Aorta (tissue), 5 donors: Measurements from ENCODE around the gene MYLK. TPM values are rescaled to one million over a fixed set of nuclear protein-coding genes. Genes with fewer than 3 reads are reported as not detected.
A peak's percentile ranks its signal among the peaks of the same experiment; 100 is the strongest.

Experiments used
- ATAC-seq: fragments of 200-7000 bp; cut with Tn5 transposase; one replicate; pipeline ENCODE4 v1.9.1; 2022; ENCODE audit warnings: moderate library complexity; ENCODE audit not compliant: low FRiP score
- DNase-seq, 2 donors: peaks; one replicate each; pipeline ENCODE4 v3.0.0-alpha.2; 2020
- H3K27ac ChIP-seq, 2 donors: one replicate each; pipeline ENCODE4 v1.5.1; 2013; ENCODE audit warnings: low read length in 2 of 2, mild to moderate bottlenecking in 2 of 2, moderate library complexity in 2 of 2, control low read depth in 1 of 2, inconsistent platforms in 1 of 2, low read depth in 1 of 2
- H3K27me3 ChIP-seq, 2 donors: one replicate each; pipeline ENCODE4 v1.6.1; 2013; ENCODE audit warnings: control low read depth in 1 of 2, low read length in 1 of 2, mild to moderate bottlenecking in 1 of 2, moderate library complexity in 1 of 2; ENCODE audit not compliant: insufficient read depth in 2 of 2, control insufficient read depth in 1 of 2
- H3K36me3 ChIP-seq, 2 donors: one replicate each; pipeline ENCODE4 v1.6.1; 2013; ENCODE audit warnings: control low read depth in 1 of 2, low read length in 1 of 2, mild to moderate bottlenecking in 1 of 2; ENCODE audit not compliant: insufficient read depth in 2 of 2, control insufficient read depth in 1 of 2
- H3K4me1 ChIP-seq, 2 donors: one replicate each; pipeline ENCODE4 v1.6.1; 2013; ENCODE audit warnings: low read length in 2 of 2, control low read depth in 1 of 2, mild to moderate bottlenecking in 1 of 2, moderate library complexity in 1 of 2; ENCODE audit not compliant: insufficient read depth in 2 of 2, control insufficient read depth in 1 of 2
- H3K4me3 ChIP-seq, 2 donors: one replicate each; pipeline ENCODE4 v1.5.1; 2013; ENCODE audit warnings: low read length in 2 of 2, control low read depth in 1 of 2, mild to moderate bottlenecking in 1 of 2
- H3K9me3 ChIP-seq: one replicate; pipeline ENCODE4 v1.6.1; 2013; ENCODE audit warnings: mild to moderate bottlenecking, low read length; ENCODE audit not compliant: control insufficient read depth
- WGBS, 2 donors: extraction: QIAGEN DNeasy Blood & Tissue Kit; methylation state at CpG; one replicate each; pipeline ENCODE4 v1.1.7; 2013; 5-methylcytosine and 5-hydroxymethylcytosine counted together
- intact Hi-C, 2 donors: fragments of 100-400 bp; cut with DNase I; formaldehyde crosslinking; loops; one replicate each; pipeline versions ENCODE4 v1.14.2 to v1.15.0; 2022
- polyA plus RNA-seq, 2 donors: library from polyadenylated mRNA; stranded (reverse); fragments of 200-250 nt; gene quantifications; one replicate each; pipeline ENCODE4 v1.2.3, GENCODE V29; 2013
- total RNA-seq, 2 donors: library from RNA; stranded (reverse); fragmentation: NEBNext Ultra II Directional; extraction: Animal tissue kit (Norgen Biotek cat#: 25700); gene quantifications; one replicate each; pipeline ENCODE4 v1.2.1, GENCODE V29; 2021
- donor health status: healthy with polysubstance abuse.
- donor health status: Bipolar disorder and iron deficiency.
- donor health status: DM: no; HTN: no; CAD: no.
- donor health status: DM: no; HTN: no; CAD: no.
- donor health status: DM: yes; HTN: yes; CAD: no.

The MYLK gene
- total and polyA plus RNA-seq, 4 donors = 134 to 786 (median 314) TPM

DNA sequence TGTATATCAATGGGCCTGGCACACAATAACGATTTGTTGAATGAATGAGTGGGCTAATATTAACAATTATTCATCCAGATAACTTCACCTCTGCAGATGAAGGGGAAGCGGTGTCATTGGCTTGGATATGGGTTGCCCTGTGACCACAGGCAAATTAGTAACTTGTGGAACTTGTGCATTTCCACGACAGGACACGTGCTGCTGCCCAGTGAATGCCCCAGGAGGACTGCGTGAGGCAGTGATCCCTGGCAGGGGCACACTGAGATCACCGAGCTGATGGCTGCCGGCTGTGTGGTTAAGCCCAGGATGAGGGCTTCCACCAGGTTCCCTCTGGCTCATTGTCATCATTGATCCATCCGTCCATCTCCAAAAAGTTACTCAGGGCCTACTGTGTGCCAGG lies 215.2 kb downstream of the MYLK start:
- Histone ChIP-seq H3K9me3 (no peaks in the 10 kb centered on the region), H3K36me3 (peaks cover 11 to 17% of the 10 kb centered on the region in 2 donors), H3K4me3 (no peak overlapping the region), H3K4me1 (peaks cover 4 to 7% of the 10 kb centered on the region in 2 donors), H3K27me3 (no peaks in the 10 kb centered on the region), H3K27ac (peak overlapping the region in 1 of 2 donors; percentile 88)
- ATAC-seq = no peak
- WGBS, 2 donors = 23 to 32% methylated on average over 8 of the region's 8 CpGs
- intact Hi-C loops = no loop called here
- DNase-seq = no peak

DNA sequence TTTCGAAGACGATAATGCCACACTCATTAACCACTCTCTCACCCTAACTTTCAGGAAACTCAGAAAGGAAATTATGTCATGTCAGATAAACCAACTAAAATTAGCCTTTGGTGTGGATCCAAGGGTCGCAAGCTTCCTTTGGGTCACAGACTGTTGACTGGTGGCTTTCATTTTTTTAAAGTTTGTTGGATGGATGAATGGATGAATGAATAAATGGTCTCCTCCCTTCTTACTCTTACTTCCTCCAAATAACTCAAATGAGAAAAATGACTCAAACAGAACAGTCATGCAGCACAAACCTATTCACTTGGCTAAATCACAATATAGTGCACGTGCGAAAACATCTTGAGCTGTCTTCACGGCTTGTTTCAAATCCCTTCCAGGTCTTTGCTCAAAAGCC lies 216.3 kb downstream of the MYLK start:
- ATAC-seq = peak; percentile 34
- H3K4me3 ChIP-seq = no peak overlapping the region
- DNase-seq = no peak
- no peaks in the 10 kb centered on the region for H3K27me3 ChIP-seq
- H3K4me1 ChIP-seq = peaks cover 0 to 4% of the 10 kb centered on the region in 2 donors
- WGBS, 2 donors = 5% methylated on average over 6 of the region's 6 CpGs
- intact Hi-C loops = no loop called here
- H3K9me3 ChIP-seq = no peaks in the 10 kb centered on the region
- H3K36me3 ChIP-seq = peaks cover 13 to 21% of the 10 kb centered on the region in 2 donors
- no peak overlapping the region for H3K27ac ChIP-seq

DNA sequence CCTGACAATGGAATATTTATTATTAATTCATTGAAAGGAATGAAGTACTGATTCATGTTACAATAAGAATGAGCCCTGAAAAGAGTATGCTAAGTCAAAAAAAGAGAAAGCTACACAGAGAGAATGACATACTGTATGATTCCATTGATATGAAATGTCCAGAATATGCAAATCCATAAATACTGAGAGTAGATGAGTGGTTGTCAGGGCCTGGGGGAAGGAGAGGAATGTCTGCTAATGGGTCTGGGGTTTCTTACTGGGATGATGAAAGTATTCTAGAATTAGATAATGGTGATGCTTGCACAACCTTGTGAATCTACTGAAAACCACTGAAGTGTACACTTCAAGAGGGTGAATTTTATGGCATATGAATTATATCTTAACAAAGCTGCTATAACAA lies 219.4 kb downstream of the MYLK start:
- peaks cover 6% of the 10 kb centered on the region in 2 donors for H3K4me1 ChIP-seq
- no peak overlapping the region for H3K4me3 ChIP-seq
- no peaks in the 10 kb centered on the region for H3K9me3 ChIP-seq
- intact Hi-C loops = no loop called here
- no peaks in the 10 kb centered on the region for H3K27me3 ChIP-seq
- no peak for ATAC-seq
- no peak overlapping the region for H3K27ac ChIP-seq
- H3K36me3 ChIP-seq = peaks cover 11 to 18% of the 10 kb centered on the region in 2 donors
- no peak for DNase-seq

DNA sequence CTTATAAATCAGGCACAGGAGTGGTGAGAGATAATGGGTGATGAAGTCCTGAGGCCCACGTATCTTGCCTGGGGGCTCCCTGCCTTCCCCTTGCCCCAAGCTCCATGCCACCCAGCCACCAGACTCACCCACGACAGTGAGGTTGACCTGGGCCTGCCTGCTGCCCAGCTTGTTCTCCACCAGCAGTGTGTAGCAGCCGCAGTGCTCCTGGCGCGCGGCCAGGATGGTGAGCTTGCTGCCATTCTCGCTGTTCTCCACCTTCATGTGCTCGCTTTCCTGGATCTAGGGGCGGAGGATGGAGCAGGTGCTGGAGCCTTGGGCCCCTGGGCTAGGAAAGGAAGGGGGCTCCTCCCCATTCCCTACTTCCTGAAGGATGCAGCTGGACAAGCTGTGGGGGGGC lies 220.2 kb downstream of the MYLK start:
- Histone ChIP-seq H3K4me1 (peaks cover 6 to 11% of the 10 kb centered on the region in 2 donors), H3K27ac (peak overlapping the region in 1 of 2 donors; percentile 61), H3K9me3 (no peaks in the 10 kb centered on the region), H3K27me3 (no peaks in the 10 kb centered on the region), H3K4me3 (no peak overlapping the region), H3K36me3 (peaks cover 11 to 17% of the 10 kb centered on the region in 2 donors)
- no peak for DNase-seq
- WGBS, 2 donors = 50 to 59% methylated on average over 8 to 9 of the region's 9 CpGs
- no peak for ATAC-seq
- intact Hi-C loops = no loop called here

DNA sequence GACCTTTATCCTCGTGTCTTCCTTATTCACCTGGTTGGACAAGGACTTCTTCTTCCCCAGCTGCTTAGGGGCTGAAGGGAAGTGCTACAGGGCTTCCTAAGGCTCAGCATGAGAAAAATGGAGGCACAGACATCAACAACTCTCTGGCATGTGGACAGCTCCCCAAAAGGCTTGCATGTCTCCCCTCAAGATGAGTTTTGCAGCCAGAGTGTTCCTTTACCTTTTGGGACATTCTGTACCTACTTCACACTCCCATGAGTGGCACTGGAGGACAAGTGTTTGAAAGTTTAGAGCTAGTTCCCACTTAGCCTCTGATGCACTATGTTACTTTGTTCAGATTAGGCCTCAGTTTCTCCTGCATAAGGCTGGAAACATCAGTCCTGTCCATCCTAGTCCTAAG lies 222.2 kb downstream of the MYLK start:
- intact Hi-C loops = no loop called here
- WGBS, 2 donors = 55 to 80% methylated on average over 1 of the region's 1 CpG
- H3K4me3 ChIP-seq = no peak overlapping the region
- no peaks in the 10 kb centered on the region for H3K27me3 ChIP-seq
- H3K27ac ChIP-seq = peak overlapping the region; percentile 85 to 96
- ATAC-seq = no peak
- DNase-seq = no peak
- H3K9me3 ChIP-seq = no peaks in the 10 kb centered on the region
- peaks cover 7 to 11% of the 10 kb centered on the region in 2 donors for H3K4me1 ChIP-seq
- H3K36me3 ChIP-seq = peaks cover 11 to 15% of the 10 kb centered on the region in 2 donors

DNA sequence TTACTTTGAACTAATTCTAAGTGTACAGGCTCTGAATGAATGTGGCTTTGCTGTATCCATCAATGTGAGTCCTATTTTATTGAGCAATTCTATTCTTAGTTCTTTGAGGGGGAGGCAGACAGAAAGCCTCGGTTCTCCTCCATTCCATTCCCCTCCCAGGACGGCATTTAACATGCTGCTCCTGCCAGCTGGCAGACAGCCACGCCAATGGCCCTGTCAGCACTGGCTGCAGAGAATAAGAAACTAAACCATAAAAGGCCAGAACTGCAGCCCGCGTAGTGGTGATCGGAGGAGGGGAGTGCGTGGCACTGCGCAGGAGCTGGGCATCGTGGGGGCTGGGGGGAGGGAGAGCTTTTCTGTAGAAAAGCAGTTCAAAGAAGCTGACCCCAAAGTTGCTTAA lies 223.2 kb downstream of the MYLK start:
- peaks cover 12 to 13% of the 10 kb centered on the region in 2 donors for H3K36me3 ChIP-seq
- DNase-seq = peak; percentile 97 to 98
- no peaks in the 10 kb centered on the region for H3K9me3 ChIP-seq
- H3K4me3 ChIP-seq = no peak overlapping the region
- H3K27me3 ChIP-seq = no peaks in the 10 kb centered on the region
- peak; percentile 88 for ATAC-seq
- H3K4me1 ChIP-seq = peaks cover 10 to 11% of the 10 kb centered on the region in 2 donors
- intact Hi-C loops = no loop called here
- peak overlapping the region; percentile 85 to 96 for H3K27ac ChIP-seq
- WGBS, 2 donors = 0 to 2% methylated on average over 9 of the region's 9 CpGs

DNA sequence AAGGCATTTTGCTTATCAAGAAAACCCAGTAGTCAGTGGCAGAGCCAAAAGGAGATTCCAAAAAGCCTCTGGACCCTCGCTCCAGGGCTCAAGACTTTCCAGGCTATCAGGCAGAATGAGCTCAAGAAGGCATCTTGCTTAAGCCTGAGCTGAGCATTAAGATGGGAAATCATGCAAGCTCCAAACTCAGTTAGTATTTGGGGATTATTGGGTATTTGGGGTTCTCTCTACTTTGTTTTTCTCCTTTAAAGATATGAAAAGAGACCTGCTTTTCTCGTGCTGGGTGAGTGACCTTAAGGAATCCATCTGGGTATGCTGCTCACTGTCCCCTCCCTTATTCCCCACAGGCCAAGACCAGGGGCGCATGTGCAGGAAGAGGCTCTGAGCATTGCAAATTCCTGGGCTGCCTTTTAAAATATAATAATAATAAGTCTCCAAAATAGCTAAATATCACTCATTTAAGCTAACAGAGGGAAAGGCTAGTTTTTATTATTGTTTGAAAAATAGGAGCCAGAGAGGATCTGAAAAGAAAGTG lies 223.9 kb downstream of the MYLK start:
- peaks cover 10 to 11% of the 10 kb centered on the region in 2 donors for H3K4me1 ChIP-seq
- H3K4me3 ChIP-seq = no peak overlapping the region
- DNase-seq (no peak), ATAC-seq (no peak)
- 7 to 10% methylated on average over 3 of the region's 3 CpGs for WGBS, 2 donors
- intact Hi-C loops = no loop called here
- H3K36me3 ChIP-seq = peaks cover 9 to 12% of the 10 kb centered on the region in 2 donors
- H3K27ac ChIP-seq = peak overlapping the region; percentile 87 to 95
- H3K27me3 ChIP-seq = no peaks in the 10 kb centered on the region
- H3K9me3 ChIP-seq = no peaks in the 10 kb centered on the region

DNA sequence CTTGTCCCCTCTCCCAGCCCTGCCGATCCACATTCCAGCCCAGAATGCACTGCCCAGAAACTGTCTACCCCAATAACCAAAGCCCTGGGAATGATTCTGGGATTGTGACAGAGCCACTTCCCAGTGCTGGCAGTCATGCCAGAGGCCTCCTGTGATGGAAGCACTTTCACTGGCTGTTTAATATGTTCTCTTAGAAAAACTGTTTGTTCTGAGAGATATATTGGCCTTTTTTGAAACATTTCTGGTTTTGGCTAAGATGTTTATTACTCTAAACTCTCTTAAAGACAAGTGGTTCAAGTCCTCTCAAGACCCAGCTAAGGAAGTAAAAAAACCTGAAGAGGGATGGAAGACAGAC lies 225.3 kb downstream of the MYLK start:
- H3K4me1 ChIP-seq = peaks cover 11% of the 10 kb centered on the region in 2 donors
- H3K4me3 ChIP-seq = no peak overlapping the region
- peaks cover 7 to 10% of the 10 kb centered on the region in 2 donors for H3K36me3 ChIP-seq
- no peaks in the 10 kb centered on the region for H3K27me3 ChIP-seq
- ATAC-seq (no peak), DNase-seq (no peak)
- H3K27ac ChIP-seq = peak overlapping the region; percentile 89 to 95
- 6 to 25% methylated on average over 1 of the region's 1 CpG for WGBS, 2 donors
- intact Hi-C loops = loop anchor here in 1 of 2 donors (10.0 kb wide), 1 partner anchor 216 kb away; no protein-coding TSS in a partner anchor
- no peaks in the 10 kb centered on the region for H3K9me3 ChIP-seq

DNA sequence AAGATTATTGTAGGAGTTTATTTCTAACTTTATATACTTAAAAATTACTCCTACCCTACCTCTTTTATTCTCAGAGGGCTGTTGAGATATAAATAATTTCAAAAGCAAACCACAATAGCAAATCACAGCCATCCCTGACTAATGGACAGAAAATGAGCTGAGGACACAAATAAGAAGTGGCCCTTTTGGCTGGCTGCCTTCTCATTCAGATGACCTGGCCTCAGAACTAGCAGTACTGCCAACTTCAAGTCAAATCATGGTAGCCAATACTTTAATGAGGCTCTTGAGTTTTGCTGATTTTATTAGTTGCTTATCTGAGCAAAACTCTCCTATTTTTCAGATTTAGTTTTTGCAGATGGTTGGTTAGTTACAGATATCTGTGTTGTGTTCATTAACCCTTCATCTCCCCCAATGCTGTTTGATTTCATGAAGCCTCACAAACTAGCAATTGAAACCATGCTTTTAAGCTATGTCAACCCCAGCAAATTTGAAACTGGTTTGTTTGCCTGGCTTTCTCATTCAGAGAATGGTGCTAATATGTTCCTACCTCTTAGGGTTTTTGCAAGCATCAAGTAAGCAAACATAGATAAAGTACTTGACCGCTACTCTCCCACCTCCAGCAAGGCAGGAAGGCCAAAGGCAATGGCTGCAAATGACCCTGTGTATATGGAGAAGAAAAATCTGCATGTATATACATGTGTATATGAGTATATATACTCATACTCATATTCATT lies 225.8 kb downstream of the MYLK start:
- intact Hi-C loops = loop anchor here in 1 of 2 donors (10.0 kb wide), 1 partner anchor 217 kb away; no protein-coding TSS in a partner anchor

More for the DNA sequence above, 225.8 kb downstream of the MYLK start:
- ATAC-seq (peak; percentile 61), DNase-seq (peak in 1 of 2 donors; percentile 79)
- no peak overlapping the region for H3K4me3 ChIP-seq
- peaks cover 4% of the 10 kb centered on the region in 2 donors for H3K36me3 ChIP-seq
- 69 to 86% methylated on average over 1 of the region's 1 CpG for WGBS, 2 donors
- H3K27ac ChIP-seq = peak overlapping the region; percentile 85 to 95
- peaks cover 11% of the 10 kb centered on the region in 2 donors for H3K4me1 ChIP-seq
- H3K9me3 ChIP-seq = no peaks in the 10 kb centered on the region
- no peaks in the 10 kb centered on the region for H3K27me3 ChIP-seq
